AG10803 (cell line): ENCODE measurements around the gene CNKSR2.

ENCODE experiments used
- DNase-seq: peaks from one replicate; pipeline ENCODE4 v3.0.0; 2010; ENCODE audit warnings: low read depth
- H3K4me3 ChIP-seq: 2 replicates; pipeline ENCODE4 v1.5.1; 2011; ENCODE audit warnings: mild to moderate bottlenecking, low read length, control low read depth
- CTCF ChIP-seq: conservative IDR thresholded peaks from 2 replicates; pipeline ENCODE4 v1.5.1; 2011; ENCODE audit warnings: mild to moderate bottlenecking, low read length, control low read depth, inconsistent platforms

The CNKSR2 gene

GRCh38 chrX:21678048-21678612 lies 303.9 kb downstream of the CNKSR2 start:
- DNase-seq: no peak
- H3K4me3 ChIP-seq: no peak overlapping the region
- TF ChIP-seq CTCF: no peak

DNA sequence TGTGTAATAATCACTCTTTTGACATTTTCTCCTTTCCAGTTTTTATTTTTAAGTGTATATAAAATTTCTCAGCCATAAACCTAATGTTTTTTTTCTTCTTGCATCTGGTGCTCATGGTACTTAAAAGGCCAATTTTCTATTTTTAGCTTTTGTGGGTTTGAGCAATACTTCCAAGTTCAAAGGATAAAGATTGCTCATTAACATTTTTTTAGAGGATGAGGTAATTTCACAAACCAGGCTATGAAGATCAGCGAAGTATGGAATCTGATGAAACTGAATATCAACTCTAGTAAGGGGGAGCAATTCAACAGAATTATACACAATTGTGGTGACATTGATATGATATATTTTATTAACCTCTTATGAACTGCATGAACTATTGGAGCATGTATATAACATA lies 309.7 kb downstream of the CNKSR2 start:
- H3K4me3 ChIP-seq: no peak overlapping the region
- DNase-seq: peak; percentile 73
- no peak for TF ChIP-seq CTCF

DNA sequence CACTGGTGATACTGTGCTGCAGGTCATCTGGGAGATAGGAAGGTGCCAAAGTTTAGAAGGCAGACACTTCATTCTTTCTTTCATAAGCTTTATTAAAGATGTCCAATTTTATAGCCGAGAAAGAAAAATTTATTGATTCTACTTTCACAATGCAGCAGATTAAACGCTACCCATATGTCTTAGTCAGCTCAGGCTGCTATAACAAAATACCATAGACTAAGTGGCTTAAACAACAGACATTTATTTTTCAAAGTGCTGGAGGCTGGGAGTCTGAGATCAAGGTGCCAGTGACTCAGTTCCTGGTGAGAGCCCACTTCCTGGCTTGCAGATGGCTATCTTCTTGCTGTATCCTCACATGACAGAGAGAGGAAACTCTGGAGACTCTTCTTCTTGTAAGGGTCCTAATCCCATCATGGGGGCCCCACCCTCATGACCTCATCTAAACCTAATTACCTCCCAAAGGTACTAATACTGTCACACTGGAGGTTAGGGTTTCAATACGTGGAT lies 317.3 kb downstream of the CNKSR2 start:
- H3K4me3 ChIP-seq: no peak overlapping the region
- TF ChIP-seq CTCF: no peak
- no peak for DNase-seq

DNA sequence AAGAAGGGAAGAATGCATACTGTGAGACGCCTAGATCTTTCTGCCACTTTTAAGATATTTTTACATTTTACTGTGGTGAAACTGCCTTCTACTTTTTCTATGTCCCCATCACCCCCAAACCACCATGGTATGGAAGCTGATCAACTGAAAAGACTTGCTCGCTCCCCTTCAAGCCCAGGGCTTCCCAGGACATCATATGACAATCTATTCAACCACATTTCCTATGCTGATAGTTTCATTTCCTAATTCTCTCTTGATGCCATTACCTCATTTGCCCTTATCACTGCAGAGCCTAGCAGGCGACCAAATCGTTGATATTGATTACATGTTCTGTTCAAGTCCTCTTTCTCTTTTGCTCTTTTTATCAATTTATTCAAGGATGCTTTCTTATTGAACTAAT lies 324.1 kb downstream of the CNKSR2 start:
- DNase-seq: no peak
- no peak for TF ChIP-seq CTCF
- H3K4me3 ChIP-seq: no peak overlapping the region

- no peak for TF ChIP-seq CTCF
- no peak overlapping the region for H3K4me3 ChIP-seq
- DNase-seq: peak; percentile 9
Measured at GRCh38 chrX:21699136-21699535, 324.9 kb downstream of the CNKSR2 start.

GRCh38 chrX:21700275-21700674 lies 326.1 kb downstream of the CNKSR2 start:
- TF ChIP-seq CTCF: no peak
- H3K4me3 ChIP-seq: no peak overlapping the region
- no peak for DNase-seq

DNA sequence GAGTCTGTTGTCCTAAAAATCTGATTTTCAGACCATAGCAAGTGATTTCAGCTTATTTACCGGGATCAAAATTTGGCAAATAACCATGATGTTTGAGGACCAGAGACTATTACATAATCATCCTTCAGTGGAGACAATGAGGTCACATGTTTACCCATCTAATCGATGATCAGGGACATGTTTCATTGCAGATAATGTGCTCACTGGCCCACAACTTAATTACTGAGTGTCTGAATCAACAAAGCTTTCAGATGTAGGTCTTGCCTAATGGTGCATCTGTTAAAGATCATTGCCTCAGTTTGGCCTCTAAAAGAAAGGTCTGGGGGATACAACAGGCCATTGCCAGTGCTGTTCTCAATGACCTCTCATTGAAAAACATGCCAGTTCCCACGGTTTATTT lies 326.7 kb downstream of the CNKSR2 start:
- no peak overlapping the region for H3K4me3 ChIP-seq
- DNase-seq: no peak
- TF ChIP-seq CTCF: no peak
